OCI-M2 (cell line): ENCODE results near the gene TFIP11.
"Not testable (repeated sequence)": the region's sequence is repeated elsewhere in the genome, so short reads cannot be mapped to it uniquely, and the experiment has no call there.

Experiments
- DNase-seq: peaks from one replicate; lab custom pipeline; 2025; ENCODE audit not compliant: unreplicated experiment; lab: John Stamatoyannopoulos, UW

The TFIP11 gene

GRCh38 chr22:26541167-26541819 lies 29.0 kb upstream of the TFIP11 start:
- DNase-seq: no peak

GRCh38 chr22:26540119-26540518 lies 27.8 kb upstream of the TFIP11 start:
- DNase-seq: no peak

- DNase-seq: no peak
Measured at GRCh38 chr22:26536762-26537134, 24.5 kb upstream of the TFIP11 start.

GRCh38 chr22:26536056-26536761 lies 23.9 kb upstream of the TFIP11 start:
- DNase-seq: no peak

GRCh38 chr22:26535603-26535908 lies 23.3 kb upstream of the TFIP11 start:
- DNase-seq: no peak

GRCh38 chr22:26534874-26535602 lies 22.8 kb upstream of the TFIP11 start:
- no peak for DNase-seq

GRCh38 chr22:26534171-26534855 lies 22.0 kb upstream of the TFIP11 start:
- DNase-seq: no peak

GRCh38 chr22:26529345-26529744 lies 17.1 kb upstream of the TFIP11 start:
- DNase-seq: no peak

- not testable (repeated sequence) for DNase-seq
Measured at GRCh38 chr22:26528518-26528917, 16.2 kb upstream of the TFIP11 start.

- DNase-seq: no peak
Measured at GRCh38 chr22:26527574-26528465, 15.5 kb upstream of the TFIP11 start.

GRCh38 chr22:26527167-26527566 lies 14.9 kb upstream of the TFIP11 start:
- DNase-seq: no peak

- DNase-seq: no peak
Measured at GRCh38 chr22:26525946-26526564, 13.8 kb upstream of the TFIP11 start.

- no peak for DNase-seq
Measured at GRCh38 chr22:26524870-26525269, 12.6 kb upstream of the TFIP11 start.

GRCh38 chr22:26522592-26522991 lies 10.3 kb upstream of the TFIP11 start:
- DNase-seq: no peak

GRCh38 chr22:26522012-26522411 lies 9.7 kb upstream of the TFIP11 start:
- no peak for DNase-seq

GRCh38 chr22:26517429-26517828 lies 5.2 kb upstream of the TFIP11 start:
- DNase-seq: no peak

- no peak for DNase-seq
Measured at GRCh38 chr22:26516503-26516902, 4.2 kb upstream of the TFIP11 start.

GRCh38 chr22:26515931-26516330 lies 3.7 kb upstream of the TFIP11 start:
- DNase-seq: no peak

- DNase-seq: no peak
Measured at GRCh38 chr22:26514419-26515161, 2.3 kb upstream of the TFIP11 start.

- no peak for DNase-seq
Measured at GRCh38 chr22:26513838-26514237, 1.6 kb upstream of the TFIP11 start.
